WTC11 (cell line): ENCODE data around the gene ZNF587. TPM values are rescaled to one million over a fixed set of nuclear protein-coding genes. Genes with fewer than 3 reads are reported as not detected.
"Not testable (repeated sequence)": the region's sequence is repeated elsewhere in the genome, so short reads cannot be mapped to it uniquely, and the experiment has no call there.

Source experiments
- ATAC-seq: fragments of 200-7000 bp; cut with Tn5 transposase; 2 replicates; pipeline ENCODE4 v1.10.0; 2021; ENCODE audit warnings: mild to moderate bottlenecking, moderate library complexity
- CTCF ChIA-PET: fragments of 300-600 bp; sonication (Branson Sonifier 250); formaldehyde crosslinking; loops from one replicate; lab custom pipeline; 2021; ENCODE audit warnings: antibody characterized with exemption; lab: Charles Lee
- POLR2A ChIA-PET: fragments of 350-600 bp; sonication (Branson Sonifier 250); formaldehyde crosslinking; loops from one replicate; lab custom pipeline; 2021; ENCODE audit warnings: antibody characterized with exemption; lab: Charles Lee
- DNase-seq: peaks from one replicate; pipeline ENCODE4 v3.0.0; 2021; ENCODE audit warnings: low spot score
- H3K27ac Mint-ChIP-seq: 2 replicates; pipeline ENCODE4 v1.8.0; 2021; ENCODE audit warnings: mixed read lengths
- H3K27me3 Mint-ChIP-seq: 2 replicates; pipeline ENCODE4 v1.8.0; 2021; ENCODE audit warnings: low read depth, mild to moderate bottlenecking, moderate library complexity, mixed read lengths
- H3K36me3 Mint-ChIP-seq: 2 replicates; pipeline ENCODE4 v1.8.0; 2021; ENCODE audit warnings: mixed read lengths
- H3K4me1 Mint-ChIP-seq: 2 replicates; pipeline ENCODE4 v1.8.0; 2022; ENCODE audit warnings: mixed read lengths
- H3K4me3 Mint-ChIP-seq: 2 replicates; pipeline ENCODE4 v1.8.0; 2021; ENCODE audit warnings: mild to moderate bottlenecking, moderate library complexity, mixed read lengths
- H3K9me3 Mint-ChIP-seq: 2 replicates; pipeline ENCODE4 v1.8.0; 2021; ENCODE audit warnings: mixed read lengths
- GABPB1 ChIP-seq: sonication (generic); formaldehyde crosslinking; IDR thresholded peaks from 2 replicates; pipeline ENCODE4 v1.8.1; 2023; ENCODE audit warnings: mild to moderate bottlenecking, missing genetic modification reagents
- HMGA2 ChIP-seq: fragments of 250-450 bp; sonication (Bioruptor Pico); IDR thresholded peaks from 2 replicates; pipeline ENCODE4 v1.4.0; 2021; ENCODE audit warnings: mild to moderate bottlenecking, moderate library complexity
- IRF2 ChIP-seq: sonication (generic); formaldehyde crosslinking; IDR thresholded peaks from 2 replicates; pipeline ENCODE4 v1.8.0; 2022; ENCODE audit warnings: low read depth, missing genetic modification reagents, borderline replicate concordance
- JUN ChIP-seq: sonication (generic); formaldehyde crosslinking; IDR thresholded peaks from 2 replicates; pipeline ENCODE4 v1.8.0; 2023; ENCODE audit warnings: mild to moderate bottlenecking, missing genetic modification reagents
- SMAD4 ChIP-seq: sonication (generic); formaldehyde crosslinking; IDR thresholded peaks from 2 replicates; pipeline ENCODE4 v1.8.0; 2022; ENCODE audit warnings: mild to moderate bottlenecking, missing genetic modification reagents
- total RNA-seq: library from RNA; stranded (reverse); gene quantifications from 3 replicates; pipeline ENCODE4 v1.2.3, GENCODE V29; 2021
- TF ChIP-seq, protein P1 (sequence below): fragments of 200-600 bp; IDR thresholded peaks from 2 replicates; pipeline ENCODE4 v1.8.0; 2022; ENCODE audit warnings: antibody characterized with exemption
- TF ChIP-seq, protein P2 (sequence below): fragments of 250-450 bp; sonication (Bioruptor Pico); conservative IDR thresholded peaks from 2 replicates; pipeline ENCODE4 v1.9.0; 2021; ENCODE audit warnings: mild to moderate bottlenecking
- TF ChIP-seq, protein P3 (sequence below): sonication (generic); formaldehyde crosslinking; IDR thresholded peaks from 2 replicates; pipeline ENCODE4 v1.8.1; 2023; ENCODE audit warnings: mild to moderate bottlenecking, moderate library complexity, missing genetic modification reagents
- TF ChIP-seq, protein P4 (sequence below): fragments of 250-450 bp; sonication (Bioruptor Pico); IDR thresholded peaks from 2 replicates; pipeline ENCODE4 v2.1.2; 2022; ENCODE audit warnings: mild to moderate bottlenecking, moderate library complexity
- TF ChIP-seq, protein P5 (sequence below): sonication (generic); formaldehyde crosslinking; IDR thresholded peaks from 2 replicates; pipeline ENCODE4 v1.8.0; 2022; ENCODE audit warnings: mild to moderate bottlenecking, missing genetic modification reagents

ZNF587 gene
- total RNA-seq, 1 experiment from 2014 or later = 57.0 TPM

DNA sequence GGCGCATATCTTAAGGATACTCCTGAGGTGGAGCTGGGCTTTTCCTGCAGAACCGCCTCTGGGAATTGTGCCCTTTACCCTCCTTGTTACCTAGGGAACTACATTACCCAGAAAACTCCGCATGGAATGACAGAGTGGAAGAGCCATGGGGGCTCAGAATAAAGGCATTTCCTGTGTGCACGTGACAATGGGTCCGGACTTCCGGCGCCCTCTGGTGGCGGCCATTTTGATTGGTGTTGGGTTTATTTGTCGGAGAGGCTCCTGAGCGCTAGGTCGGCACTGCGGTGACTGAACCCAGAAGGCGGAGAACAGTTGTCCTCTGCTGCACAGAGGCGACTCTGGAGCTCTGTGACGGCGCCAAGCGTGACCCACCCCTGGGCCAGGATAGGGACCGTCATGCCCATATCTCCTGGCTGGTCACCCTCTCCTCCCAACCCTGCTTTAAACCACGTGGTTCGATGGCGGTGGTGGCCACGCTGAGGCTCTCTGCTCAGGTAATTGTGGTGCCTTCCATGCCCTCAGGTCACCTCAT is 19.5 kb upstream of the ZNF587 start, which contains the start of gene ZNF587B (continued):
- TF ChIP-seq, protein P1, sequence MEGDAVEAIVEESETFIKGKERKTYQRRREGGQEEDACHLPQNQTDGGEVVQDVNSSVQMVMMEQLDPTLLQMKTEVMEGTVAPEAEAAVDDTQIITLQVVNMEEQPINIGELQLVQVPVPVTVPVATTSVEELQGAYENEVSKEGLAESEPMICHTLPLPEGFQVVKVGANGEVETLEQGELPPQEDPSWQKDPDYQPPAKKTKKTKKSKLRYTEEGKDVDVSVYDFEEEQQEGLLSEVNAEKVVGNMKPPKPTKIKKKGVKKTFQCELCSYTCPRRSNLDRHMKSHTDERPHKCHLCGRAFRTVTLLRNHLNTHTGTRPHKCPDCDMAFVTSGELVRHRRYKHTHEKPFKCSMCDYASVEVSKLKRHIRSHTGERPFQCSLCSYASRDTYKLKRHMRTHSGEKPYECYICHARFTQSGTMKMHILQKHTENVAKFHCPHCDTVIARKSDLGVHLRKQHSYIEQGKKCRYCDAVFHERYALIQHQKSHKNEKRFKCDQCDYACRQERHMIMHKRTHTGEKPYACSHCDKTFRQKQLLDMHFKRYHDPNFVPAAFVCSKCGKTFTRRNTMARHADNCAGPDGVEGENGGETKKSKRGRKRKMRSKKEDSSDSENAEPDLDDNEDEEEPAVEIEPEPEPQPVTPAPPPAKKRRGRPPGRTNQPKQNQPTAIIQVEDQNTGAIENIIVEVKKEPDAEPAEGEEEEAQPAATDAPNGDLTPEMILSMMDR = peak; percentile 56
- TF ChIP-seq HMGA2 (no peak; the same call in 1 of the 2 replicates), IRF2 (CRISPR knock-in tag) (no peak), GABPB1 (no peak)
- TF ChIP-seq, protein P2, sequence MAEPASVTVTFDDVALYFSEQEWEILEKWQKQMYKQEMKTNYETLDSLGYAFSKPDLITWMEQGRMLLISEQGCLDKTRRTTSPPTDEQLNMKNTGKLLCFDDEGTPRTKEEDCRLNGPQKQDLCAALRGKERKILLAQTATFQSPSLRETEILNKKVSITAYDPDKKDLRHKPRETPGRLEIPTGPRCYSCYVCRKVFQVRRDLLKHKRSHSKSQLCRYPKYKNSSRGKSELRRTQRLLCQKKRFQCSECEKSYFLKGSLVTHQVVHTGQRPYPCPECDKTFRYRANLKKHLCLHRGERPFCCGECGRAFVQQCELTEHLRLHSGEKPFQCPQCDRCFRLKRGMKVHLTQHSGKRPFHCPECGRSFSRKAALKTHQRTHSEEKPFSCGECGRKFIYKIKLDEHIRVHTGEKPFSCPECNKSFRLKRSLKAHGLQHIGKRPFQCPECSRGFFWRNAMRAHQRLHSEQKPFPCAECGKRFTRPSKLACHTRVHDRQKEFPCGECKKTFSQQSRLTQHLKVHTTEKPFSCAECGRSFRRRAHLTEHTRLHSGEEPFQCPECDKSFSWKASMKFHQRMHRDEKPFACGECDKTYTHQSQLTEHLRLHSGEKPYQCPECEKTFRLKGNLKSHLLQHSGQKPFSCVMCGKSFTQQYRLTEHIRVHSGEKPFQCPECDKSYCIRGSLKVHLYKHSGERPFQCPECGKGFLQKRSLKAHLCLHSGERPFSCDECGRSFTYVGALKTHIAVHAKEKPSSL = no peak

DNA sequence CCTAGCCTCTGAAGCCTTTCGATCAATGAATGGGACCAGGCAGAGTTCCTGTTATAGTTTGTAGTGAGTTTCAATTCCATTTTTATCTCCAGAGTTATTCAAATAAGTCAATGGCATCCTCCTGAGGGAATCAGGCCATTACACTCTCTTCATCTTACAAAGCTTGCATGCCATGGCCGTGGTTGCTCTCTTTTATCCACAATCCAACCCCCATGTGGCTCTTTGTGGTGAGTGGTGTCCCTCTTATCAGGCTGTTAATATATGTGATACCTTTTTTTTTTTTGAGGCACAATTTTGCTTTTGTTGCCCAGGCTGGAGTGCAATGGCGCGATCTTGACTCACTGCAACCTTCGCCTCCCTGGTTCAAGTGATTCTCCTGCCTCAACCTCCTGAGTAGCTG is 12.7 kb upstream of the ZNF587 start:
- ATAC-seq, CTCF ChIA-PET, H3K4me1 Mint-ChIP-seq, H3K4me3 Mint-ChIP-seq, H3K9me3 Mint-ChIP-seq, DNase-seq, H3K27me3 Mint-ChIP-seq: not testable (repeated sequence)
- POLR2A ChIA-PET = interaction anchor here (0.6 to 0.7 kb wide), 2 partner anchors 157 to 308 kb away, joined by 3 to 4 read pairs; no protein-coding TSS in a partner anchor
- 0 out of 2 replicates have a peak overlapping the region, but pooled peaks have one; percentile 15 for H3K27ac Mint-ChIP-seq
- H3K36me3 Mint-ChIP-seq = peaks cover 53% of the 10 kb centered on the region

DNA sequence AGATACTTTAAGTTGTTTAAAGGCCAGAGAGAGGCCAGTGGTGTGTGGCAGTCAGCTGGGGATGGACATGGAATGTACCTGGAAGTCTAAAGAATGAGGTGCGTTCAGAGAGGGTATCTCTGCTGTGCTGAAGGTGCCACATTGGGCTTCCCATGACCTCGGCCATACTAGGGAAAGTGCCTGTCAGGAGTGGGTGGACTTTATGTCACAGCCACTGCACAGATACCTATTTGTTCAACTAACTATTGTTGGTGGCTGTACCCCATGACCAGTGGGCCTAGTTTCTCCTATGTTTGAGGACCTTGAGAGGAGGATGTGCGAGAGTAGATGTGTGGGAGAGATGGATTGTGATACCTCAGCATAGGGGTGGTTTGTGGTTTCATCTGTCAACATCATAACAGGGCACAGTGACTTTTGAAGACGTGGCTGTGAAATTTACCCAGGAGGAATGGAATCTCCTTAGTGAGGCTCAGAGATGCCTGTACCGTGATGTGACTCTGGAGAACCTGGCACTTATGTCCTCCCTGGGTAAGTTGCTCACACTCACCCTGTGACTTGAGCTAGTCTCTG is 11.0 kb upstream of the ZNF587 start:
- CTCF ChIA-PET, H3K27me3 Mint-ChIP-seq, POLR2A ChIA-PET, H3K4me3 Mint-ChIP-seq, H3K4me1 Mint-ChIP-seq, H3K9me3 Mint-ChIP-seq, DNase-seq, H3K27ac Mint-ChIP-seq, ATAC-seq: not testable (repeated sequence)
- peaks cover 62% of the 10 kb centered on the region for H3K36me3 Mint-ChIP-seq

DNA sequence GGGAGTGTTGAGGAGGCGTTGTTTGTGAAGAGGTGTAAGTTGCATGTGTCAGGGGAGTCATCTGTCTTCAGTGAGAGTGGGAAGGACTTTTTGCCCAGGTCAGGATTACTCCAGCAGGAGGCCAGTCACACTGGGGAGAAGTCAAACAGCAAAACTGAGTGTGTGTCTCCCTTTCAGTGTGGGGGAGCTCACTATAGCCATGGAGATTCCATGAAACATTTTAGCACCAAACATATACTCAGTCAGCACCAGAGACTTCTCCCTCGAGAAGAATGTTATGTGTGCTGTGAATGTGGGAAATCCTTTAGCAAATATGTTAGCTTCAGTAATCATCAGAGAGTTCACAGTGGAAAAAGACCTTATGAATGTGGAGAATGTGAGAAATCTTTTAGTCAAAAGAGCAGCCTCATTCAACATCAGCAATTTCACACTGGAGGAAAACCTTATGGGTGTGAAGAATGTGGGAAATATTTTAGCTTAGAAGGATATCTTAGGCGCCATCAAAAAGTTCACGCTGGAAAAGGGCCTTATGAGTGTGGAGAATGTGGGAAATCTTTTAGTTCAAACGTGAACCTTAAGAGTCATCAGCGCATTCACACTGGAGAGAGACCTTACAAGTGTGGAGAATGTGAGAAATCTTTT is 8.4 kb upstream of the ZNF587 start:
- H3K4me1 Mint-ChIP-seq = peaks cover 3% of the 10 kb centered on the region

DNA sequence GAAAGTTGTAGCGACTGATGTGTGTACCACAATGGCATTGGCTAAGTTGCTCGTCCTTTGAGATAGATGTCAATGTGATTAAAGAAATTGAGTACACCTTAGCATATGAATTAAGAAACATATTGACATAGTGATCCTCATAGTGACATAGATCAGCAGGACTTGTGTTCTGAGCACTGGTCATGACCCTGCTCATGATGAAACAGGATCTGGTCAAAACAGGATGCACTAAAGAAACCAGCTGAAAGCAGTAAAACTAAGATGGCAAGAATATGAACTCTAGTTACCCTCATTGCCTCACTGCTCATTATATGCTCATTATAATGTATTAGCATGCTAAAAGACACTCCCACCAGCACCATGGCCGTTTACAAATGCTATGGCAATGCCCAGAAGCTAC is 2.5 kb upstream of the ZNF587 start:
- H3K9me3 Mint-ChIP-seq, H3K4me3 Mint-ChIP-seq, CTCF ChIA-PET, ATAC-seq, DNase-seq, H3K27me3 Mint-ChIP-seq, POLR2A ChIA-PET: not testable (repeated sequence)
- peak overlapping the region; percentile 94 for H3K27ac Mint-ChIP-seq
- peaks cover 34% of the 10 kb centered on the region for H3K36me3 Mint-ChIP-seq
- H3K4me1 Mint-ChIP-seq = peaks cover 23% of the 10 kb centered on the region

More for the DNA sequence above, 8.4 kb upstream of the ZNF587 start:
- TF ChIP-seq, protein P3, sequence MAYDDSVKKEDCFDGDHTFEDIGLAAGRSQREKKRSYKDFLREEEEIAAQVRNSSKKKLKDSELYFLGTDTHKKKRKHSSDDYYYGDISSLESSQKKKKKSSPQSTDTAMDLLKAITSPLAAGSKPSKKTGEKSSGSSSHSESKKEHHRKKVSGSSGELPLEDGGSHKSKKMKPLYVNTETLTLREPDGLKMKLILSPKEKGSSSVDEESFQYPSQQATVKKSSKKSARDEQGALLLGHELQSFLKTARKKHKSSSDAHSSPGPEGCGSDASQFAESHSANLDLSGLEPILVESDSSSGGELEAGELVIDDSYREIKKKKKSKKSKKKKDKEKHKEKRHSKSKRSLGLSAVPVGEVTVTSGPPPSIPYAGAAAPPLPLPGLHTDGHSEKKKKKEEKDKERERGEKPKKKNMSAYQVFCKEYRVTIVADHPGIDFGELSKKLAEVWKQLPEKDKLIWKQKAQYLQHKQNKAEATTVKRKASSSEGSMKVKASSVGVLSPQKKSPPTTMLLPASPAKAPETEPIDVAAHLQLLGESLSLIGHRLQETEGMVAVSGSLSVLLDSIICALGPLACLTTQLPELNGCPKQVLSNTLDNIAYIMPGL = no peak
- TF ChIP-seq, protein P4, sequence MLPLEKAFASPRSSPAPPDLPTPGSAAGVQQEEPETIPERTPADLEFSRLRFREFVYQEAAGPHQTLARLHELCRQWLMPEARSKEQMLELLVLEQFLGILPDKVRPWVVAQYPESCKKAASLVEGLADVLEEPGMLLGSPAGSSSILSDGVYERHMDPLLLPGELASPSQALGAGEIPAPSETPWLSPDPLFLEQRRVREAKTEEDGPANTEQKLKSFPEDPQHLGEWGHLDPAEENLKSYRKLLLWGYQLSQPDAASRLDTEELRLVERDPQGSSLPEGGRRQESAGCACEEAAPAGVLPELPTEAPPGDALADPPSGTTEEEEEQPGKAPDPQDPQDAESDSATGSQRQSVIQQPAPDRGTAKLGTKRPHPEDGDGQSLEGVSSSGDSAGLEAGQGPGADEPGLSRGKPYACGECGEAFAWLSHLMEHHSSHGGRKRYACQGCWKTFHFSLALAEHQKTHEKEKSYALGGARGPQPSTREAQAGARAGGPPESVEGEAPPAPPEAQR (CRISPR knock-in tag) = no peak
- TF ChIP-seq, protein P5, sequence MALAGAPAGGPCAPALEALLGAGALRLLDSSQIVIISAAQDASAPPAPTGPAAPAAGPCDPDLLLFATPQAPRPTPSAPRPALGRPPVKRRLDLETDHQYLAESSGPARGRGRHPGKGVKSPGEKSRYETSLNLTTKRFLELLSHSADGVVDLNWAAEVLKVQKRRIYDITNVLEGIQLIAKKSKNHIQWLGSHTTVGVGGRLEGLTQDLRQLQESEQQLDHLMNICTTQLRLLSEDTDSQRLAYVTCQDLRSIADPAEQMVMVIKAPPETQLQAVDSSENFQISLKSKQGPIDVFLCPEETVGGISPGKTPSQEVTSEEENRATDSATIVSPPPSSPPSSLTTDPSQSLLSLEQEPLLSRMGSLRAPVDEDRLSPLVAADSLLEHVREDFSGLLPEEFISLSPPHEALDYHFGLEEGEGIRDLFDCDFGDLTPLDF (CRISPR knock-in tag) = no peak
- no peak for TF ChIP-seq JUN
- TF ChIP-seq SMAD4 (CRISPR knock-in tag) = no peak
- TF ChIP-seq IRF2 (CRISPR knock-in tag) = no peak
- H3K4me3 Mint-ChIP-seq = no peak overlapping the region
- peaks cover 78% of the 10 kb centered on the region for H3K36me3 Mint-ChIP-seq
- no peaks in the 10 kb centered on the region for H3K9me3 Mint-ChIP-seq
- ChIA-PET CTCF (no interaction called here), POLR2A (no interaction called here)
- no peak overlapping the region for H3K27ac Mint-ChIP-seq
- H3K27me3 Mint-ChIP-seq = no peaks in the 10 kb centered on the region
- DNase-seq (no peak), ATAC-seq (no peak)

DNA sequence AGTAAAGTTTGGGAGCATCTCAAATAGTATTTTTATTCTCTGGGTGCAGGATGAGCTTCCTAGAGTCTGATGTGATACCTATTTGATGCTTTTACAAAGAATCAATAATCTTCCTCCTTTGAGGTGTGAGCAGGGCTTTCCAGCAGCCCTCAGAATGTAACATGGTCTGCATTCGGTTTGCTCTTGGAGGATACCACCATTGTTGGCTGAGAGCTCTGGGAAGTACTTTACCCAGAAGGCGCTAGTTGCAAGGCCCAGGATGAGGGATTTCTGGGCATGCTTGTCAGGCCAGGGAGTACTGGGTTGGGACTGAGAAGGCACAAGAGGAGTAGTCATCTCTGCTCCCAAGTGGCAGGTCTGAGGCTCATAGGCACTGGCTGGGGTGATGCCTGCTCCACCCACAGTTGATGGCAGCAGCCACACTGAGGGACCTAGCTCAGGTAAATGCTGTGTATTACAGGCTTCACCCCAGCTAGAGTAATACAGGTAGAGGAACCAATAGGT is 445 bp upstream of the ZNF587 start:
- Mint-ChIP-seq H3K36me3 (peaks cover 32% of the 10 kb centered on the region), H3K27ac (peak overlapping the region; percentile 95), H3K4me3 (peak overlapping the region; percentile 86), H3K4me1 (peaks cover 23% of the 10 kb centered on the region)
- not testable (repeated sequence) for H3K27me3 Mint-ChIP-seq, H3K9me3 Mint-ChIP-seq
- DNase-seq (peak; percentile 17), ATAC-seq (peak; percentile 74)
- POLR2A ChIA-PET = interaction anchor here (0.7 to 1.0 kb wide), 3 partner anchors 19 to 80 kb away, joined by 4 to 8 read pairs (median 4); partner anchors contain the start of genes ZNF552, ZNF586 and ZNF587B
- CTCF ChIA-PET = interaction anchor here (0.6 to 1.9 kb wide), 2 partner anchors 27 to 140 kb away, joined by 4 to 8 read pairs; partner anchors contain the start of gene ZNF154
